HFFc6 (cell line): ENCODE measurements around the gene WDR19. TPM values are rescaled to one million over a fixed set of nuclear protein-coding genes. Genes with fewer than 3 reads are reported as not detected.
"Not testable (repeated sequence)": the region's sequence is repeated elsewhere in the genome, so short reads cannot be mapped to it uniquely, and the experiment has no call there.

Experiments used
- DNase-seq: peaks from one replicate; pipeline ENCODE4 v3.0.0-alpha.2; 2018
- H3K27ac Mint-ChIP-seq: 2 replicates; pipeline ENCODE4 v1.8.0; 2020; ENCODE audit warnings: mild to moderate bottlenecking, mixed read lengths
- H3K27me3 Mint-ChIP-seq: 2 replicates; pipeline ENCODE4 v1.8.0; 2021; ENCODE audit warnings: mild to moderate bottlenecking, moderate library complexity, mixed read lengths; ENCODE audit not compliant: insufficient read depth
- H3K36me3 Mint-ChIP-seq: 2 replicates; pipeline ENCODE4 v1.8.0; 2021; ENCODE audit warnings: low read depth, mixed read lengths
- H3K4me1 Mint-ChIP-seq: 2 replicates; pipeline ENCODE4 v1.8.0; 2020; ENCODE audit warnings: low read depth, mixed read lengths
- H3K4me3 Mint-ChIP-seq: 2 replicates; pipeline ENCODE4 v1.8.0; 2020; ENCODE audit warnings: mild to moderate bottlenecking, moderate library complexity, mixed read lengths
- H3K9me3 Mint-ChIP-seq: 2 replicates; pipeline ENCODE4 v1.8.0; 2020; ENCODE audit warnings: mild to moderate bottlenecking, mixed read lengths
- CTCF ChIP-seq: fragments of 200-600 bp; sonication (generic); IDR thresholded peaks from 2 replicates; pipeline ENCODE4 v1.5.0; 2021; ENCODE audit warnings: antibody characterized with exemption, mild to moderate bottlenecking
- total RNA-seq, 6 experiments: library from RNA; stranded (reverse); fragmentation: NEBNext Ultra II Directional; extraction: Animal tissue kit (Norgen Biotek cat#: 25700); gene quantifications; 2 replicates in 1 of 6; 3 replicates in 5 of 6; pipeline ENCODE4 v1.2.3, GENCODE V29; 2021

WDR19 gene
- total RNA-seq, 6 experiments from 2014 or later = 8.7 to 11.9 (median 10.0) TPM

GRCh38 chr4:39263895-39264294 lies 81.6 kb downstream of the WDR19 start:
- DNase-seq = no peak
- H3K36me3 Mint-ChIP-seq = peaks cover 3% of the 10 kb centered on the region; the same call in 1 of the 2 replicates
- TF ChIP-seq CTCF = no peak
- H3K27me3 Mint-ChIP-seq = peaks cover 1% of the 10 kb centered on the region; the same call in 1 of the 2 replicates
- H3K4me3 Mint-ChIP-seq = no peak overlapping the region
- H3K4me1 Mint-ChIP-seq = peaks cover 18% of the 10 kb centered on the region
- H3K9me3 Mint-ChIP-seq = no peaks in the 10 kb centered on the region
- no peak overlapping the region for H3K27ac Mint-ChIP-seq

- H3K9me3 Mint-ChIP-seq = no peaks in the 10 kb centered on the region
- H3K4me1 Mint-ChIP-seq = no peaks in the 10 kb centered on the region
- H3K27ac Mint-ChIP-seq = no peak overlapping the region
- no peak overlapping the region for H3K4me3 Mint-ChIP-seq
- TF ChIP-seq CTCF = no peak
- H3K36me3 Mint-ChIP-seq = peaks cover 15% of the 10 kb centered on the region
- peaks cover 5% of the 10 kb centered on the region; the same call in 1 of the 2 replicates for H3K27me3 Mint-ChIP-seq
- no peak for DNase-seq
These were observed 92.2 kb downstream of the WDR19 start for GRCh38 chr4:39274503-39274902.

- H3K36me3 Mint-ChIP-seq = peaks cover 21% of the 10 kb centered on the region
- not testable (repeated sequence) for H3K9me3 Mint-ChIP-seq, H3K4me1 Mint-ChIP-seq, H3K27me3 Mint-ChIP-seq, H3K27ac Mint-ChIP-seq, H3K4me3 Mint-ChIP-seq, DNase-seq
These were observed 95.3 kb downstream of the WDR19 start for GRCh38 chr4:39277661-39278060.

- peaks cover 5% of the 10 kb centered on the region; the same call in 1 of the 2 replicates for H3K27me3 Mint-ChIP-seq
- peaks cover 21% of the 10 kb centered on the region for H3K36me3 Mint-ChIP-seq
- no peak overlapping the region for H3K4me3 Mint-ChIP-seq
- TF ChIP-seq CTCF = no peak
- no peak for DNase-seq
- no peaks in the 10 kb centered on the region for H3K9me3 Mint-ChIP-seq
- H3K4me1 Mint-ChIP-seq = no peaks in the 10 kb centered on the region
- no peak overlapping the region for H3K27ac Mint-ChIP-seq
These were observed 96.1 kb downstream of the WDR19 start for GRCh38 chr4:39278476-39278875.

GRCh38 chr4:39279416-39279815 lies 97.1 kb downstream of the WDR19 start:
- no peak overlapping the region for H3K27ac Mint-ChIP-seq
- H3K9me3 Mint-ChIP-seq = no peaks in the 10 kb centered on the region
- TF ChIP-seq CTCF = no peak
- DNase-seq = no peak
- no peaks in the 10 kb centered on the region for H3K4me1 Mint-ChIP-seq
- peaks cover 15% of the 10 kb centered on the region for H3K36me3 Mint-ChIP-seq
- no peak overlapping the region for H3K4me3 Mint-ChIP-seq
- peaks cover 5% of the 10 kb centered on the region; the same call in 1 of the 2 replicates for H3K27me3 Mint-ChIP-seq

- Mint-ChIP-seq H3K27ac (no peak overlapping the region), H3K4me1 (no peaks in the 10 kb centered on the region), H3K27me3 (peaks cover 1% of the 10 kb centered on the region; the same call in 1 of the 2 replicates), H3K9me3 (no peaks in the 10 kb centered on the region), H3K36me3 (peaks cover 10% of the 10 kb centered on the region; the same call in 1 of the 2 replicates), H3K4me3 (no peak overlapping the region)
- TF ChIP-seq CTCF = no peak
- no peak for DNase-seq
These were observed 98.4 kb downstream of the WDR19 start for GRCh38 chr4:39280770-39281169.
